SK-N-SH (cell line): ENCODE results near the gene ADM.

Experiments used
- EZH2phosphoT487 ChIP-seq: fragments of 200-600 bp; sonication (generic); IDR thresholded peaks from 2 replicates; pipeline ENCODE4 v1.6.1; 2017; ENCODE audit warnings: low read depth, mixed run types, mild to moderate bottlenecking, antibody characterized with exemption, moderate library complexity, borderline replicate concordance
- SMC3 ChIP-seq: IDR thresholded peaks from 2 replicates; pipeline ENCODE4 v1.6.1; 2012; ENCODE audit warnings: low read depth, low read length, improper control_type of control experiment
- TF ChIP-seq, protein P1 (sequence below): fragments of 200-600 bp; sonication (generic); IDR thresholded peaks from 2 replicates; pipeline ENCODE4 v1.6.1; 2017; ENCODE audit warnings: antibody characterized with exemption, mild to moderate bottlenecking, moderate library complexity

DNA sequence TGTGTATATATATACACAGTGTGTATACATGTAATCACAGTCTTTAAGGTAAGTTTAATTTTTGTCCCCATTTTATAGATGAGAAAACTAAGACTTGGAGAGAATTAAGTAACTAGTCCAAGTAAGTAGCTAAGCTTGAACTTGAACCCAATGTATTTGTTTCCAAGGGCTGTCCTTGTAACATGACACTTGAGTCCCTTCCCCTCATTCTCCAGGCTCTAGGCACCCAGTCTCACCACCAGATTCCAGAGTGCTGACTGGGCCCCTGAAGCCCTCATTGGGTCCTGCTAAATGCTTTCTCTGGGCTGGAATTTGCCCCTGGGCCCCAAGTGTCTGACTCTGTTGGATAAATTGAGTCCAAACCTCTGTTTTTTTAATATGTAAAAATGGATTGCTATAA lies 45.5 kb downstream of the ADM start:
- TF ChIP-seq, protein P1, sequence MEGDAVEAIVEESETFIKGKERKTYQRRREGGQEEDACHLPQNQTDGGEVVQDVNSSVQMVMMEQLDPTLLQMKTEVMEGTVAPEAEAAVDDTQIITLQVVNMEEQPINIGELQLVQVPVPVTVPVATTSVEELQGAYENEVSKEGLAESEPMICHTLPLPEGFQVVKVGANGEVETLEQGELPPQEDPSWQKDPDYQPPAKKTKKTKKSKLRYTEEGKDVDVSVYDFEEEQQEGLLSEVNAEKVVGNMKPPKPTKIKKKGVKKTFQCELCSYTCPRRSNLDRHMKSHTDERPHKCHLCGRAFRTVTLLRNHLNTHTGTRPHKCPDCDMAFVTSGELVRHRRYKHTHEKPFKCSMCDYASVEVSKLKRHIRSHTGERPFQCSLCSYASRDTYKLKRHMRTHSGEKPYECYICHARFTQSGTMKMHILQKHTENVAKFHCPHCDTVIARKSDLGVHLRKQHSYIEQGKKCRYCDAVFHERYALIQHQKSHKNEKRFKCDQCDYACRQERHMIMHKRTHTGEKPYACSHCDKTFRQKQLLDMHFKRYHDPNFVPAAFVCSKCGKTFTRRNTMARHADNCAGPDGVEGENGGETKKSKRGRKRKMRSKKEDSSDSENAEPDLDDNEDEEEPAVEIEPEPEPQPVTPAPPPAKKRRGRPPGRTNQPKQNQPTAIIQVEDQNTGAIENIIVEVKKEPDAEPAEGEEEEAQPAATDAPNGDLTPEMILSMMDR = no peak
- TF ChIP-seq SMC3 (no peak), EZH2phosphoT487 (no peak)
